WTC11 (cell line): ENCODE data around the gene RPLP1. TPM values are rescaled to one million over a fixed set of nuclear protein-coding genes. Genes with fewer than 3 reads are reported as not detected.

ENCODE experiments used
- ATAC-seq: fragments of 200-7000 bp; cut with Tn5 transposase; 2 replicates; pipeline ENCODE4 v1.10.0; 2021; ENCODE audit warnings: mild to moderate bottlenecking, moderate library complexity
- CTCF ChIA-PET: fragments of 300-600 bp; sonication (Branson Sonifier 250); formaldehyde crosslinking; loops from one replicate; lab custom pipeline; 2021; ENCODE audit warnings: antibody characterized with exemption; lab: Charles Lee
- POLR2A ChIA-PET: fragments of 350-600 bp; sonication (Branson Sonifier 250); formaldehyde crosslinking; loops from one replicate; lab custom pipeline; 2021; ENCODE audit warnings: antibody characterized with exemption; lab: Charles Lee
- DNase-seq: peaks from one replicate; pipeline ENCODE4 v3.0.0; 2021; ENCODE audit warnings: low spot score
- H3K27ac Mint-ChIP-seq: 2 replicates; pipeline ENCODE4 v1.8.0; 2021; ENCODE audit warnings: mixed read lengths
- H3K27me3 Mint-ChIP-seq: 2 replicates; pipeline ENCODE4 v1.8.0; 2021; ENCODE audit warnings: low read depth, mild to moderate bottlenecking, moderate library complexity, mixed read lengths
- H3K36me3 Mint-ChIP-seq: 2 replicates; pipeline ENCODE4 v1.8.0; 2021; ENCODE audit warnings: mixed read lengths
- H3K4me1 Mint-ChIP-seq: 2 replicates; pipeline ENCODE4 v1.8.0; 2022; ENCODE audit warnings: mixed read lengths
- H3K4me3 Mint-ChIP-seq: 2 replicates; pipeline ENCODE4 v1.8.0; 2021; ENCODE audit warnings: mild to moderate bottlenecking, moderate library complexity, mixed read lengths
- H3K9me3 Mint-ChIP-seq: 2 replicates; pipeline ENCODE4 v1.8.0; 2021; ENCODE audit warnings: mixed read lengths
- CREB1 ChIP-seq: sonication (generic); formaldehyde crosslinking; IDR thresholded peaks from 2 replicates; pipeline ENCODE4 v1.8.0; 2023; ENCODE audit warnings: mild to moderate bottlenecking, missing genetic modification reagents
- CTCF ChIP-seq: fragments of 200-600 bp; IDR thresholded peaks from 2 replicates; pipeline ENCODE4 v1.8.0; 2022; ENCODE audit warnings: antibody characterized with exemption
- ELF4 ChIP-seq: sonication (generic); formaldehyde crosslinking; IDR thresholded peaks from 2 replicates; pipeline ENCODE4 v1.8.1; 2022; ENCODE audit warnings: low read depth, mild to moderate bottlenecking, moderate library complexity, missing genetic modification reagents
- FOXP1 ChIP-seq: sonication (generic); formaldehyde crosslinking; IDR thresholded peaks from 2 replicates; pipeline ENCODE4 v1.8.0; 2022; ENCODE audit warnings: missing genetic modification reagents, mild to moderate bottlenecking, moderate library complexity, borderline replicate concordance
- HMGXB4 ChIP-seq: sonication (generic); formaldehyde crosslinking; IDR thresholded peaks from 2 replicates; pipeline ENCODE4 v1.8.1; 2023; ENCODE audit warnings: mild to moderate bottlenecking, moderate library complexity, missing genetic modification reagents
- JUN ChIP-seq: sonication (generic); formaldehyde crosslinking; IDR thresholded peaks from 2 replicates; pipeline ENCODE4 v1.8.0; 2023; ENCODE audit warnings: mild to moderate bottlenecking, missing genetic modification reagents
- MYBL2 ChIP-seq: sonication (generic); formaldehyde crosslinking; IDR thresholded peaks from 2 replicates; pipeline ENCODE4 v1.8.1; 2023; ENCODE audit warnings: mild to moderate bottlenecking, moderate library complexity, missing genetic modification reagents
- NFE2L1 ChIP-seq: sonication (generic); formaldehyde crosslinking; IDR thresholded peaks from 2 replicates; pipeline ENCODE4 v1.8.1; 2023; ENCODE audit warnings: missing genetic modification reagents
- NR2C2 ChIP-seq: sonication (generic); formaldehyde crosslinking; IDR thresholded peaks from 2 replicates; pipeline ENCODE4 v1.8.0; 2022; ENCODE audit warnings: mild to moderate bottlenecking, missing genetic modification reagents
- OVOL2 ChIP-seq: fragments of 250-450 bp; sonication (Bioruptor Pico); IDR thresholded peaks from 2 replicates; pipeline ENCODE4 v1.9.0; 2021; ENCODE audit warnings: mild to moderate bottlenecking, borderline replicate concordance
- PRDM15 ChIP-seq: sonication (generic); formaldehyde crosslinking; IDR thresholded peaks from 2 replicates; pipeline ENCODE4 v1.8.0; 2022; ENCODE audit warnings: missing genetic modification reagents
- PREB ChIP-seq: sonication (generic); formaldehyde crosslinking; IDR thresholded peaks from 2 replicates; pipeline ENCODE4 v1.8.1; 2022; ENCODE audit warnings: mild to moderate bottlenecking, missing genetic modification reagents, moderate library complexity, borderline replicate concordance
- SOX15 ChIP-seq: fragments of 250-450 bp; sonication (Bioruptor Pico); IDR thresholded peaks from 2 replicates; pipeline ENCODE4 v1.9.0; 2021; ENCODE audit warnings: mild to moderate bottlenecking
- TEAD4 ChIP-seq: sonication (generic); formaldehyde crosslinking; IDR thresholded peaks from 2 replicates; pipeline ENCODE4 v1.8.0; 2022; ENCODE audit warnings: mild to moderate bottlenecking, missing genetic modification reagents
- TP53 ChIP-seq: sonication (generic); formaldehyde crosslinking; IDR thresholded peaks from 2 replicates; pipeline ENCODE4 v1.8.1; 2023; ENCODE audit warnings: mild to moderate bottlenecking, missing genetic modification reagents
- USF2 ChIP-seq: sonication (generic); formaldehyde crosslinking; IDR thresholded peaks from 2 replicates; pipeline ENCODE4 v1.8.1; 2023; ENCODE audit warnings: mild to moderate bottlenecking, missing genetic modification reagents, moderate library complexity
- ZNF281 ChIP-seq: sonication (generic); formaldehyde crosslinking; IDR thresholded peaks from 2 replicates; pipeline ENCODE4 v1.8.0; 2023; ENCODE audit warnings: mild to moderate bottlenecking, missing genetic modification reagents
- ZNF396 ChIP-seq: fragments of 250-450 bp; sonication (Bioruptor Pico); IDR thresholded peaks from 2 replicates; pipeline ENCODE4 v1.8.0; 2021; ENCODE audit warnings: mild to moderate bottlenecking, moderate library complexity, borderline replicate concordance
- ZNF425 ChIP-seq: fragments of 250-450 bp; sonication (Bioruptor Pico); conservative IDR thresholded peaks from 2 replicates; pipeline ENCODE4 v1.9.0; 2021; ENCODE audit warnings: mild to moderate bottlenecking
- total RNA-seq: library from RNA; stranded (reverse); gene quantifications from 3 replicates; pipeline ENCODE4 v1.2.3, GENCODE V29; 2021

Gene RPLP1
- total RNA-seq, 1 experiment from 2014 or later = 2,441 TPM

- TF ChIP-seq CTCF (no peak), HMGXB4 (CRISPR knock-in tag) (no peak), MYBL2 (CRISPR knock-in tag) (no peak)
Observed at GRCh38 chr15:69484837-69485236, 32.2 kb downstream of the RPLP1 start (continued).

- H3K4me1 Mint-ChIP-seq = no peaks in the 10 kb centered on the region
- DNase-seq (no peak), ATAC-seq (no peak)
- H3K27ac Mint-ChIP-seq = no peak overlapping the region
- H3K36me3 Mint-ChIP-seq = peaks cover 5% of the 10 kb centered on the region
- H3K4me3 Mint-ChIP-seq = no peak overlapping the region
- POLR2A ChIA-PET = no interaction called here
- H3K27me3 Mint-ChIP-seq = no peaks in the 10 kb centered on the region
- CTCF ChIA-PET = interaction anchor here (1.7 kb wide), 1 partner anchor 8 kb away, joined by 5 read pairs; no protein-coding TSS in a partner anchor
- peaks cover 27% of the 10 kb centered on the region for H3K9me3 Mint-ChIP-seq
- TF ChIP-seq USF2 (CRISPR knock-in tag) (no peak), NR2C2 (CRISPR knock-in tag) (no peak), TEAD4 (CRISPR knock-in tag) (no peak), ZNF281 (CRISPR knock-in tag) (no peak), SOX15 (no peak), MYBL2 (CRISPR knock-in tag) (no peak), ZNF425 (CRISPR knock-in tag) (no peak), FOXP1 (CRISPR knock-in tag) (no peak), CREB1 (CRISPR knock-in tag) (no peak), ELF4 (CRISPR knock-in tag) (no peak), JUN (CRISPR knock-in tag) (no peak), PRDM15 (CRISPR knock-in tag) (no peak), OVOL2 (CRISPR knock-in tag) (no peak), PREB (CRISPR knock-in tag) (no peak), NFE2L1 (no peak), TP53 (CRISPR knock-in tag) (no peak), ZNF396 (CRISPR knock-in tag) (no peak)
Observed at GRCh38 chr15:69486481-69487110, 34.0 kb downstream of the RPLP1 start.
